NCI-H187 (cell line): ENCODE measurements around the gene TOX2.
A peak's percentile ranks its signal among the peaks of the same experiment; 100 is the strongest.

Source experiments
- DNase-seq, 2 experiments: peaks; one replicate each; lab custom pipeline; 2025; lab: John Stamatoyannopoulos, UW

The TOX2 gene

GRCh38 chr20:44075191-44075949 lies 160.7 kb downstream of the TOX2 start:
- no peak for DNase-seq

- DNase-seq: no peak
These were observed 161.2 kb downstream of the TOX2 start for GRCh38 chr20:44075950-44076232.

- DNase-seq: no peak
These were observed 164.6 kb downstream of the TOX2 start for GRCh38 chr20:44079291-44079690.

DNA sequence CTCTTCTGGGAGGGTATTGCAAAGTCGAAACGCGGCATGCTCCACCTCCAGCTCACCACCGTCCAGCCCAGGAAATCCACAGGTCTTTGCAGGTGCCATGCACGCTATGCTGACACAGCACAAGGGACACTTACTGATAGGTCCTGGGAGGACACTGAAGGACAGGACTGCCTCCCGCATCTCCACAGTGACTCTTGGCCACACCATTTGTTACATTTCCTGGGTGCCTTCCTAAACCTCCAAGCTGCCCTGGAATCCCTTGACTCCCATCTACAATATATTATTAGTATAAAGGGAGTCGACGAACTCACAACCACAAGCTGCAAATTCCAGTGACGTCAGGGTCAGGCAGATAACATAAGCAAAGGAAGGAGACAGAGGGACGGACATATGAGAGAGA lies 165.4 kb downstream of the TOX2 start:
- DNase-seq: no peak

DNA sequence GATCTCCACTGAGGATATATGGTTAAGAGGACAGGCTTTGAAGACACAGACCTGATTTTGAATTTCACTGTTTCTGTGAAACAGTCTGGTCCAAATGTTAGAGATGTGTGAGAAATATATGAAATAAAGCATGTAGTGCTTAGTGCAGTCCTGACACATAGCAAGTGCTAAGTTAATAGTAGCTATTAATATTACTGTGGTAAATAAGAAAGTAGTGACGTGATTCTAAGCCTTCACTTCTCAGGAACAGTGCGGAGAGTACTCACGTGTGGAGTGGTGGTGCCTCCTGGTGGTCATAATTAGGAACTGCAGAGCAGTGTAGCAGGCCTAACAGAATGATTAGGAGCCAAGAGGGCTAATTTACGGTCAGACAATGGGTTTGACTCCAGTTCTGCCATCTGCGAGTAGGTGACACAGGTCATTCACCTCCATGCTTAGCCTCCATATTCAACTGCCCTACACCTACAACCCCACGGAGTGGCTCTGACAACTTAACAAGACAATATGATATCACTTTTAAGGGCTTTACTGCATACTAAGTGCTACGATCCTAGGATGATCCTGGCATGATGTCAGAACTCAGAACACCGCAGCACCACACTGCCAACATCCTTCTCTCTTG lies 166.1 kb downstream of the TOX2 start:
- DNase-seq: peak; percentile 53 to 72

GRCh38 chr20:44081476-44081875 lies 166.8 kb downstream of the TOX2 start:
- DNase-seq: no peak

- DNase-seq: no peak
These were observed 167.2 kb downstream of the TOX2 start for GRCh38 chr20:44081888-44082287.

DNA sequence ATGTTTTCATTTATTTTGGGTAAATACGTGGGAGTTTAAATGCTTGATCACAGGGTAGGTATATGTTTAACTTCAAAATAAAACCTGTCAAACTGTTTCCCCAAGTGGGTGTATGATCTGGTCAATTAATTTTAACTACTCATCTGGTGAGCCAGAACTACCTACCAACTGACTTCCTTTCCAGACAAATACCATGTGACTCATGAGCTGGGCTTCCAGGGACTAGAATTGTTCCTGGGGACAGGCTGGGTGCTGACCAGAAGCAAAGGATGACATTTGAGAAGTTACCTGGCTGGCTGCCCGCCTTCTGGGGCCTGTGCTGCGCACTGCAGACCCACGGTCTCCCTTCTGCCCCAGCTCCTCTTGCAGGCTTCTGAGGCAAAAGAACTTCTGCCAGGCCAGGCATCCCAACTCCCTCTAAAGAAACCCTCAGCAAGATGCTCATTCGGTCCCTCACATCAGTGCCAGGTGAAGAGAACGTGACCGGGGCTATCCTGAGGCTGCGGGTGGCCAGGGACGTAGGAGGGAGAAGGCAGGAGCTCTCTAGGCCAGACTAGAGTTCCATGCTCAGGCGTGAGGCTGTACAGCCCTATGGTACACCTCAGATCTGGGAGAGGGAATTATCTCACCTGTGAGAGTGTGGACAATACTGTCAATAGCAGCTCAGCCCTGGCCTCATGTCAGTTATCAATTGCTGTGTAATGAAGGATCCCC lies 168.7 kb downstream of the TOX2 start:
- DNase-seq: no peak

- DNase-seq: no peak
These were observed 169.8 kb downstream of the TOX2 start for GRCh38 chr20:44084439-44084838.

- no peak for DNase-seq
These were observed 170.2 kb downstream of the TOX2 start for GRCh38 chr20:44084891-44085290.

- no peak for DNase-seq
These were observed 171.2 kb downstream of the TOX2 start for GRCh38 chr20:44085616-44086434.

DNA sequence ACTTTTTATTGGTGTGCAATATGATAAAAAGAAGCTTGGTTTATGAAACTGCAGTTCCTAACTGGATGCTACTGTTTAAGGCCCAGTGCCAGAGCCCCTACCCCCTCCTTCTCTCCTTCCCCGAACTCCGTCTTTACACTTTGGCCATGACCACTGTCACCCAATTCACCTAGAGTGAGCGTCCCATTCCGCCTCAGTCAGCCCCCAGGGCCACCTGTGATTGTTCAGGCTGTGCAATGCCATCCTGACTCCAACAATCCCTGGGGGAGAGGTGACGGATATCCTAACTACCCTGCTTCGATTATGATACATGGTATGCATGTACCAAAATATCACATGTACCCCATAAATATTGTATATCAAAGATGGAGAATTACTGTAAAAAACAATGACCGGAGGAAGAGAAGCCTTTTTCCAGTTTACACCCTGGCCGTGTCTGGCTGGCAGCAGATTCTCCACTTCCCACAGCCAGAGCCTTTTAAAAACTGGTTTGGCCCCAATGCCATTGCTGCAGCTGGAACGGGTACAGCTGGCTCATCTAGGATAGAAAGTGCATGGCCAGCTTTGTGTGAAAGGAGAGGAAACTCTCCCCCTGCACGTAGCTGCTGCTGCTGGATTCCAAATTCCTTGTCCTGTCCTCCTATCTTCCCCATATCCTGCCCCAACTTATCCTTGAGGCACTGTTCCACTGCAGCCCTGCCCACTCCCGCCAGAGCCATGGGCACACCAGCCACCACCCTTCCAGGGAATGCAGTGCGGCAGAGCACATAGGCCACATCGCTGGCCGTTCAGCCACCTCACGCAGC lies 172.6 kb downstream of the TOX2 start:
- DNase-seq: no peak

GRCh38 chr20:44087857-44088120 lies 173.1 kb downstream of the TOX2 start:
- DNase-seq: no peak

DNA sequence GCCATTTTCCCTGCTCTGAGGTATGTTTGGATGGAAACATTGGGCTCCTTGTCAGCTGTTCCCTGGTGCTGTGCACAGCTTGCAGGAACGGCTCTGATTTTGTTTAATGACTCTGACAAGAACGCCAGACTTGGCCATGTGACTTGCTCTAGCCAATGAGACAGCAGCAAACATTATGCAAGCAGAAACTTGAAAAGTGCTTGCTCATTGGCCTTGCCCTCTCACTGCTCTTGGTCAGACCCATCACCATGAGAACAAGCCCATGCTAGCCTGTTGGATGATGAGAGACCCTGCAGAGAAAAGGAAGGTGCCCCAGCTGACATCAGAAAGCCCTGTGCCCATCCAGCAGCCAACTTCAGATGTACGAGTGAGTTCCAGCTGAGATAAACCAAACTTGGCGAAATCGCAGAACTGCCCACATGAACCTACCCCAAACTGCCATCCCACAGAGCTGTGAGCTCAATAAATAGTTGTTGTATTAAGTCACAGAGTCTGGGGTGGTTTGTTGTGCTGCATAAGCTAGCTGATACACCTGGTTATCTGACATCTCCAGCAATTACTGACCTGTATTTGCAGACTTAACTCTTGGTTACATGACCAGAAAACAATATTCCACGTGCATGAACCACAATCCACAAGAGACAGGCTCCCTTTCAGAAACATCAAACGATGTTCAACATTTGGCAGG lies 175.5 kb downstream of the TOX2 start:
- peak in 1 of 2 experiments; percentile 20 for DNase-seq

- no peak for DNase-seq
These were observed 176.4 kb downstream of the TOX2 start for GRCh38 chr20:44091026-44091425.

DNA sequence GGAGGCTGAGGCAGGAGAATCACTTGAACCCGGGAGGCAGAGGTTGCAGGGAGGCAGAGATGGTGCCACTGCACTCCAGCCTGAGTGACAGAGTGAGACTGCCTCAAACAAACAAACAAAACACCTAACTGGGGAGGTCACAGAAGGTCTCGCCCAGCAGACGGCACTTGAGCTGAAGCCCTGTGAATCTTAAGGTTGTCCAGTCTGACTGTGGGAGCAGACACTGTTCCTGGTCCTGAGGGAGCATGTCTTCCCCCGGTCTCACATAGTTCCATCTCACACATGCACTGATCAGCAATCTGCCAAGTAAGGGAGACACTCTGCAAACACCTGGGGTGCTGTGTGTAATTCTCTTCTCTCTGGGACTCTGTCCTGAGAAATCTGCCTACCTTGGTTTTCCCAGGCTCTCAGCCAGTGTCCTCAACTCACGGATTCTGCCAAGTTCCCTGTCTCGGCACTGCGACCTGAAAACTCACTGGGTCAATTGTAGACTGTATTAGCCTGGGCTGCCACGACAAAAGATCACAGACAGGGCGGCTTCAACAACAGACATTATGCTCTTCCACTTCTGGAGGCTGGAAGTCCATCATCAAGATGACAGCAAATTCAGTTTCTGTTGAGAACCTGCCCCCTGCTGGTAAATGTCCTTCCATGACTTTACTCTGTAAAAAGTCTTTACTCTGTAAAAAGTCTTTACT lies 178.0 kb downstream of the TOX2 start:
- peak in 1 of 2 experiments; percentile 32 for DNase-seq

- no peak for DNase-seq
These were observed 178.6 kb downstream of the TOX2 start for GRCh38 chr20:44093249-44093582.

DNA sequence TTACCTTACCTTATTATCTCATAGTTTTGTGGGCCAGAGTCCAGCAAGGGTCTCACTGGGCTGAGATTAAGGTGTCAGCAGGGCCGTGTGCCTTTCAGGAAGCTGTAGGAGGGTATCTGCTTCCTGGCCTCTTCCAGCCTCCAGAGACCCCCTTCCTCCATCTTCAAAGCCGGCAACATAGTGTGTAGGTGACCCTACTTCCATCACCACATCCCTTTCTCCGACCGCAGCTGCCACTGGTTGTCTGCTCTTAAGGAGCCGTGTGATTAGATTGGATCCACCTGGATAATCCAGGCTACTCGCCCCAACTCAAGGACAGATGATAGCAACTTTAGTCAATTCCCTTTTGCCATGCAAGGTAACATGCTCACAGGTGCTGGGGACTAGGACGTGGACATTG lies 181.2 kb downstream of the TOX2 start:
- DNase-seq: no peak

- DNase-seq: no peak
These were observed 183.0 kb downstream of the TOX2 start for GRCh38 chr20:44097521-44098255.

- no peak for DNase-seq
These were observed 183.6 kb downstream of the TOX2 start for GRCh38 chr20:44098256-44098630.
